OCI-LY3 (cell line): Measurements from ENCODE around the gene EMILIN2.

Experiments
- CTCF ChIP-seq: fragments of 200-600, 300-600 bp; sonication (generic); IDR thresholded peaks from 2 replicates; pipeline ENCODE4 v1.5.1; 2014; ENCODE audit warnings: antibody characterized with exemption, low read length, low read depth
- EZH2phosphoT487 ChIP-seq: fragments of 200-600 bp; shearing (Covaris generic); IDR thresholded peaks from 2 replicates; pipeline ENCODE4 v1.6.1; 2018; ENCODE audit warnings: antibody characterized with exemption, mixed run types, low read depth

GRCh38 chr18:2840521-2840920 is 6.3 kb upstream of the EMILIN2 start:
- no peak for TF ChIP-seq CTCF
- no peak for TF ChIP-seq EZH2phosphoT487
